ENCODE measurements around the gene PRR12.

Gene PRR12

GRCh38 chr19:49672131-49672919 is 81.3 kb downstream of the PRR12 start:
- Histone ChIP-seq H3K9me3 (ENCODE audit: low read length) (no peaks in the 10 kb centered on the region), H3K79me2 (ENCODE audit: insufficient read depth, low read length) (no peaks in the 10 kb centered on the region), H2AFZ (ENCODE audit: low read length) (no peak overlapping the region), H3K4me1 (ENCODE audit: insufficient read depth, low read length, severe bottlenecking) (peaks cover 41% of the 10 kb centered on the region), H3F3A (ENCODE audit: insufficient read depth, low read length) (peaks cover 6% of the 10 kb centered on the region; the same call in 1 of the 2 replicates), H3K27ac (ENCODE audit: low read depth, low read length, poor library complexity, severe bottlenecking) (peak overlapping the region; percentile 46), H4K20me1 (ENCODE audit: insufficient read depth, low read length) (no peaks in the 10 kb centered on the region), H3K27me3 (ENCODE audit: insufficient read depth, low read length) (no peaks in the 10 kb centered on the region), H3K4me2 (ENCODE audit: low read length) (peak overlapping the region; percentile 44), H3K4me3 (ENCODE audit: low read depth, low read length, poor library complexity, severe bottlenecking) (peak overlapping the region; percentile 5), H3K9ac (ENCODE audit: low read length) (peak overlapping the region; percentile 17; the same call in 1 of the 2 replicates), H3K36me3 (ENCODE audit: insufficient read depth, low read length) (peaks cover 19% of the 10 kb centered on the region), H3K9me2 (ENCODE audit: low read depth, low read length) (no peaks in the 10 kb centered on the region)
- TF ChIP-seq EZH2 (IDR thresholded peaks at IDR 0.05; ENCODE audit: borderline replicate concordance, low read length) (no peak), CTCF (IDR thresholded peaks at IDR 0.05; ENCODE audit: low read length) (peak; percentile 97)
